HG02981 (cell line): Measurements from ENCODE around the gene GATB.

Source experiments
- ATAC-seq: cut with Tn5 transposase; IDR thresholded peaks from one replicate; pipeline ENCODE4 v1.9.1; 2021; ENCODE audit warnings: mild to moderate bottlenecking, moderate library complexity; ENCODE audit not compliant: unreplicated experiment

GATB gene, protein sequence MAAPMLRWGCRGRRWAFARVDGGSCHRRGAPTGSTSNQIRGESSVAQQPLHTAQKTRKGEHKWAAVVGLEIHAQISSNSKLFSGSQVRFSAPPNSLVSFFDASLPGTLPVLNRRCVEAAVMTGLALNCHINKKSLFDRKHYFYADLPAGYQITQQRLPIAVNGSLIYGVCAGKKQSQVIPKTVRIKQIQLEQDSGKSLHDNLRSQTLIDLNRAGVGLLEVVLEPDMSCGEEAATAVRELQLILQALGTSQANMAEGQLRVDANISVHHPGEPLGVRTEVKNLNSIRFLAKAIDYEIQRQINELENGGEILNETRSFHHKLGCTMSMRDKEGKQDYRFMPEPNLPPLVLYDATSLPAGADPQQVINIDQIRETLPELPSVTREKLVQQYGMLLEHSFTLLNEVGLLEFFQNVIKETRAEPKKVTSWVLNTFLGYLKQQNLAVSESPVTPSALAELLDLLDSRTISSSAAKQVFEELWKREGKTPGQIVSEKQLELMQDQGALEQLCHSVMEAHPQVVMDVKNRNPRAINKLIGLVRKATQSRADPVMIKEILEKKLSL

DNA sequence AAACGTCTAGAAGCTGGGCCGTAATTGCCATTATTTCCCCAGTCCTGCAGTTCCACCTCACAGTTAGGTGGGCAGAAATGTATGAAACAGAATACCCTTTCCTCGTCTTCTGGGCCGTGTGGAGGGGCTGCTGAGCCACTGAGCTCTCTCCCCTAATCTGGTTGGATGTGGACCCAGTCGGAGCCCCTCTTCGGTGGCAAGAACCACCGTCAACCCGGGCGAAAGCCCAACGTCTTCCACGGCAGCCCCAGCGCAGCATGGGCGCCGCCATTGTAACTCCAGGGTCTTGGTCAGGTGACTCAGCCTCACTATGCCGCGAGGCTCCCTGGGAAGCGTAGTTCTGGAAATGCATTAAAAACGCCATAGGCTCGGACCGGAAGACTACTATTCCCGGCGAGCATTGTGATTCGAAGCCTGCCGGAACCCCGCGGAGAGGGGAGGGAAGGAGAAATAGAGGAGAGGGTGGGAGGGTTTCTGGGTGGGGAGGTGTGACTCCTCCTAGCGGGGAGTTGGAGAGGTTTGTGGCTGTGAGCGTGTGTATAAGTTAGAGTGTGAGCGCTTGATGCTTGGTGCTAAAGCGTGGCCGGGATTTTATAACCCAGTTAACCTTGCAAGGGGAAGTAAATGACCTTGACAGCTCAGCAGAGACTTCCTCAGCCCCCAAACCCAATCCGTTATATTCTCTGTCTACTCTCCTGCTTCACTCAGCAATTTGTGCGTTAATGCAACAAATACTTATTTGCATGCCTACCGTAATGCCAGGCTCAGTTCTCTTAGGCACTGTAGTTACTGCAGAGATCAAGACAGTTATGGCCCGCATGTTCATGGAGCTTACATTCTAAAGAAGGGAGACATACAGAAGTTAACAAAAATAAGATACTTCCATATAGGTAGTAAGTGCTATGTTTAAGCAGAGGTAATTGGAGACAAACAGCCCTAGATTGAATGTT, at the start of gene GATB:
Gene GATB, minus strand, starts transcription at position 296 of the 950 bp plus-strand sequence. Its CDS starts 25 bp downstream, at position 271.
- peak; percentile 99 for ATAC-seq

DNA sequence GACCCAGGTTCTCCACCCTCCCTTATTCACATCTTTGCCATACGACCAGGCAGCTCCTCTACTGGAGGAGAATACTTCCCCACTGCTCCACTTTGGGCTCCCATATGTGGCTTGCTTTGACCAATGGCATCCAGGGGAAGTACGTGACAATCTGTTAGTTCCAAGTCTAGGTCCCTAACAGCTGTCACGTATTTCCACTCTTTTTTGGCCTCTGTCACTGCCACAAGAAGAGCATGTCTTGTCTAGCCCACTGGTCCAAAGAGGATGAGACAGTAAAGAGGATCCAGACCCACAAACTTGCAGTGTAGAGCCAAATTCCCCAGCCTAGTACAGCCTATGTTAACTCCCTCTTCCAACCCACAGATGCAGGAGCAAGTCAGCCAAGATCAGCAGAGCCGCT, 49.7 kb upstream of the GATB start:
- no peak for ATAC-seq

DNA sequence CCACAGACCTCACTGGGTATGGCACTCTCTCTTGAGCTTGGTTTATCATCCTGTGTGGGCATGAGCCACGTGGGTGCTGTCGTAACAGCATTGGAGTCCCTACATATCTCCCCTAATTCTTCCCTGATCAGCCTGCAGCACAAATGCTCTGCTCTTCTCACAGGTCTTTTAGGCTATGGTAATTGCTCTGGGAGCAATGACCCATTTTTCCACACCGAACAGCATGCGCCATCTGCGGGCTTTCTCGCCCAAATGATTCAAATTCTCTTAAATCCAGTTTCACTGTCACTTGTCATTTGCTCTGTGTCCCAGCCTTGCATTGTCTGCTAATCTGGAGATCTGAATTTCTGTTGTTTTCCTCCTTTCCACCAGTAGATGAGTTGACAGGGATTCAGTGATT, 48.9 kb upstream of the GATB start:
- no peak for ATAC-seq

DNA sequence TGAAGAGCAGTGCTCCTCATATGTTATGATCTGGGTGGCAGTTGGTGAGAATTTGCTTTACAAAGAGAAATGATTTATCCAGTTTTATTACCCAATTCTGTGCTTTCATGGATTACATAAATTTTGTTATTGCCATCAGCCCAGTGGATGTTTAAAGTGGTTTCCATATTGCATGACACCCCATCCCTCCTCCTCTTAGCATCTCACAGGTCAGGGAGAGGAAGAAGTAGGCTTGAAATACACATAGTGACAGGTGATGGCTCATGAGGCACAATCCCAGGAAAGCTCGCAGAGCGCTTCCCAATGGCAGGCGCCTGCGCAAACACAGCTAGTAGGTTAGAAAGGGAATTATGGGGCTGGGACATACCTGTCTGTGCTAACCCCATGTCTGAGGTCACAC, 47.7 kb upstream of the GATB start:
- ATAC-seq: no peak

DNA sequence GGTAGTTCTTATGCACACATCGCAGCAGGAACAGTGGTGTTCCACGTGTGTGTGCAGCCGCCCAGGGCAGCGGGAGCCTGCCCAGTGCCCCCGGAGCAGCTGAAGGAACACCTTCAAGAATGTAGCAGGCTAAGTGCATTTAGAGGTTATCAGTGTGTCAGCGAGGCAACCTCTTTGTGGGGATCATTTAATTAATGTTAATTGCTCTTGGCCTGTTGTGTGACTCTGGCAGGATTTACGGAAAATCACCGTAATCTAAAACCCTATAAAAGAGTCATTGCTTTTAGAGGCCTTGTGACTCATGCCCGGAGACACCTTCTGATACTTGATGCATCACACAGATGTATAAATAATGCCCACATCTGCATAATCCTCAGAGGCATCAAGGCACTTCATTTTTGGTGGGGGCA, 47.3 kb upstream of the GATB start:
- ATAC-seq: no peak

DNA sequence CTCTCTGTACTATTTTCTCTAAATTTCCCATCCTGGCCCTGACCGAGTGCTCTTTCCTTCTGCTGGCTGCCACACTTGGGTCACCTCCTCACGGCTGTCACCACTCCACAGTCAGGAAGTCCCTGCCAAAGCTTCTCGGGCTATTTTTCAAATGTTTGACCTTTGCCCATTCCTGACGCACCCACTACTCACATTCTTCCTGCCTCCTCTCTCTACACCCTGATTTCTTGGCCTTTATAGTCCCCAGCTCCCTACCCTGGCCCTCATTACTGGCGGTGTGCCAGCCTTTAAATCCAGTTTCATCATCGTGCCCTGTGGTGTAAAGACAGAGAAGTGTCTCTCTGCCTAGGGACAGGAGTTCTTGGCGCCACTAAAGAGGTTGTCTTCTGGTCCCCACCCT, 46.4 kb upstream of the GATB start:
- no peak for ATAC-seq

DNA sequence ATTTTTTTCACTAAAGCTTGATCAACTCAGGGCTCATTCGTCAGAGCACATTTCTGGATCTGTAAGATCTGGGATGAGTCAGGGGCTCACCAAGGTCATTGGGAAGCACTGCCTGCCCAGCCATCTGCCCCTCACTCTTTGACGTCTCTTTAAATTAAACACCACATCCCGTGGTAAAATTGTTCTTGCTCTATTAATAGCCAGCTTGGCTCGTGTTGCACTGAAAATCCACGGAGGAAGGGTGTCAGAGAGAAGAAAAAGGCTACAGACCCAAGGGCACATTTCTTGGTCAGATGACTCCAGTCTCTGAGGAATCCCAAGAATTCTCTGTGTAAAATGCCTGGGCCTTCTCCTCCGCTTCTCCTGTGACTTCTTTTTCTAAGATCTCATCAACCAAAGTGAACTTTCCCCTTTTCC, 45.7 kb upstream of the GATB start:
- no peak for ATAC-seq

DNA sequence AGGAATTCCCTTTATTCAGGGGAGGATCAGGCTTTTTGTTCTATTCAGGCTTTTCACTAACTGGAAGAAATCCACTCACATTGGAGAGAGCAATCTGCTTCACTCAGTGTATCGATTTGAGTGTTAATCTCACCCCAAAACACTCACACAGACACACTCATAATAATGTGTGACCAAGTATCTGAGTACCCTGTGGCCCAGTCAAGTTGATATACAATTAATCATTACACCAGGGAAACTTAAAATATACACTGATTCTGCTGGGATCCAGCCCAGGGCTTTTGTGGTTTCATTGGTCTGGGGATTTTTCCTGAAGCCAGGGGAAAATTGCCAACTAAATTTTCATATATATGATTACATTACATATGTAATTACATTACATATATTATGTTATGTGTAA, 44.0 kb upstream of the GATB start:
- ATAC-seq: no peak

DNA sequence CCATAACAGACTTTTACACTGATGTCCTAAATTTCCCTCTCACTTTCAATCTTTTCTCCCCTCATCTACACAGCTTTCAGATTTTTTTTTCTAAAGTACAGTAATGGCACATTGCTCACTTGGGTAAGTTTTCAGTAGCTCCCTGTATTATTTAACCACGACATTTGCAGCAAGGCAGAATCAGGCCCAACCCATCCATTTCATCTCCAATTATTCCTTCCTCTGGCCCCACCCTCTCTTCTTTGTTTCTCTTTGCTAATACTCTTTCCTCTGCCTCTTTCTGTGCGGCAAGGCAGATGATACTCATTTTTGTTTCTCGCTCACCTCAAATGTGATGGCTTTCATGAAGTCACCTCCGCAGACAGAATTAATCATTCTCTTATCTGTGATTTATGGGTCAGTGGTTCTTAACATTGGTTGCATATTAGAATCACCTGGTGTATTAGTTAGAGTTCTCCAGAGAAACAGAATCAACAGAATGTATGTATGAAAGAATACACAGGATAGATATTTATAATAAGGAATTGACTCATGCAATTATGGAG, 43.4 kb upstream of the GATB start:
- ATAC-seq: no peak

DNA sequence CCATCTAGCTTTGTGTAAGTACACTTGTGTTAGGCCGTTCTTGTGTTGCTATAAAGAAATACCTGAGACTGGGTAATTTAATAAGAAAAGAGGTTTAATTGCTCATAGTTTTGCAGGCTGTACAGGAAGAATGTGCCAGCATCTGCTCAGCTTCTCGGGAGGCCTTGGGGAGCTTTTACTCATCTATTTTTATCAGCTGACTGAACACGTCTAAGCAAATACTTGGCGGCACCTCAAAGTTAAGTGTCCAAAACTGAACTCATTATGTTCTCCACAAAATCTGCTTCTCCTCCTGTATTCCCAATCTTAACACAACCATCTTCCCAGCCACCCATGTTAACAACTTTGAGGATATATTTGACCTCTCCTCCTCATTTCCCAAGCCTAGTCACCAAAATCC, 42.4 kb upstream of the GATB start:
- no peak for ATAC-seq

DNA sequence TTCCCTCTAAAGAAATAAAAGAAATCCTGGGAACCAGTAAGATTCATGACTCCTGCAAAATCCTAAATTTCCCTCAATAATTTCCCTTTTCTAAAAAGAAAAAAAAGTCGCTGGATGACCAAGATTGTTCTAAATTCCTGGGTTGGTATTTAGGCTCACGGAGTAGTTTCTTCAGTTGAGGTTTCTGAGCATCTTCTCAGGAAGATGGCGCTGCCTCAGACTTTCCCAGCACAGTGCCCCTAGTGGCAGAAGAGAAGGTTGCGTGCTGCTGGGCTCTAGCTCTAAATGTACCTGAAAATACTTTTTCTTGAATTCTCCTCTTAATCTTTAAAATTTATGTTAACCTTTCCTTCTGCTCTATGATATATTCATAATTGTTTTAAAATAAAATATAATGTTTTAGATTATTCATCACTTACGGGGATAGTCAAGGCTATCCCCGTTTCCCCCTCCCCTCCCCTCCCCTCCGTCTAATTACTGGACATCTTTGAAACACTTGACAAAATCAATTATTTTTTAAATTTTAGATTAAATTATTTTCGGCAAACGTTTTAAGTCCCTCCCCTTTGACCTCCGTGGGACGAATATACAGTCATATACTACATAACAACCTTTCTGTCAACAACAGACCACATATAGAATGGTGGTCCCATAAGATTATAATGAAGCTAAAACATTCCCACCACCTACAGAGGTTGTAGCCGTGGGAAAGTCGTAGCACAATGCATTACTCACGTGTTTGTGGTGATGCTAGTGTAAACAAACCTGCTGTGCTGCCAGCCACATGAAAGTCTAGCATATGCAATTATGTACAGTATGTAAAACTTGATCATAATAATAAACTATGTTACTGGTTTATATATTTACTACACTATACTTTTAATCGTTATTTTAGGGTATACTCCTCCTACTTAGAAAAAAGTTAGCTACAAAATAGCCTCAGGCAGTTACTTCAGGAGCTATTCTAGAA, 41.0 kb upstream of the GATB start:
- no peak for ATAC-seq

DNA sequence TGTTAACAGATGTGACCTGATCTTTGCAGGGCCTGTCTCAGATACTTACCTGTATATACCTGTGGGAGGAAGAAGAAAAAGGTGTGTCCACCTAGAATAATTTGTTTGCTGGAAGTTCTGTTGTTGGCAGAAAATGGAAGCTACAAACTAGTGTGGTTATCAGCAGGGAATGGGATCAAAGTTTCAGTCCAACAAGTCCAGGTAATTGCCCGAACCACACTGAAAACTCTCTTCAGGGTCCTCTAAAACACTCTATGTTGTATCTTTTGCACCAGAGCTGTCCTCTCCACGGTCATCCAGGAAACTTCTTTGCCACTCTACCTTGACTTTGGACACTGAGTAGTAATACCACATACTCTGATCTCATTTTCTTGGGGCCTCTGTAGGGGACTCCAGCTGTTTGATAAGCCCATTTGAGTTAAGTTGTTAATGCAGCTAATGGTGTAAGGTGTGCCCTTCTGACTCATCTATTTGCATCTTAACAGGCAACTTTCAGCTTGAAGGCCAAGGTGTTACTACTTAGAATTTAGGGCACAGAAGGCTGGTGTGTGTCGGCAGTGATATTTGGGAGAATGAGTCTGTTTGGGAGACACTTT, 38.7 kb upstream of the GATB start:
- no peak for ATAC-seq

DNA sequence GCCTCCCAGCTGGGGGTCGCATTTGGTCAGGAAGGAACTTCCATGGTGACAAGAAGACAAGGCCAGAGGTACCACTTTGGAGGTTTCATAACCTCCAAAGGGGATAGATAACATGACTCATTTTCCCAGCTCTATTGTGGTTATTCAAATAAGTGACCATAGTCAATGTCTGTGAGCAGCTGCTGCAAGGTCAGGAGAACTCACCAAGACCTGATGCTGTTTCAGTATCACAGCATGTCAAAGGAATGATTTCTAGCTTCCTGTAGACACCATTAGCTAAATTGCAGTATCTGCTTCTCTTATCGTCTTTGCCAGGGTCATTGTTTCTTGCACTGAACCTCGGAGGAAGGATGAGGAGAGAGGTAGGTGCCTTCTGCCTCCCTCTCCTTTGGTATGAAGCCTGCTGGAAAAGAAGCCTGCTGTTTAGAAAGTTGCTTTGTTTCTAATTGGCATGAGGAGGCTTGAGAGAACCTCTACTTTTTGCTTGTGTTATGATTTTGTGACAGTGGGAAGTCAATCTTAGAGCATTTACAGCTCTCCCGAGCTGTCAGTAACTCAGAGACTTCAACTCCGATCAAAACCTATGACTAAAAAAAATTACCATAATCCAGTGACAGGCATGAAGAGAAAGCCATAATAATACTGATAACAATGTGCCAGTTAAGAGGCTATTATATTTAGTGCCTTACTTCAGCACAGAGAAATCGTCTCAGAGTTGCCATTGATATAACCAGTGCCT, 38.0 kb upstream of the GATB start:
- peak; percentile 84 for ATAC-seq

DNA sequence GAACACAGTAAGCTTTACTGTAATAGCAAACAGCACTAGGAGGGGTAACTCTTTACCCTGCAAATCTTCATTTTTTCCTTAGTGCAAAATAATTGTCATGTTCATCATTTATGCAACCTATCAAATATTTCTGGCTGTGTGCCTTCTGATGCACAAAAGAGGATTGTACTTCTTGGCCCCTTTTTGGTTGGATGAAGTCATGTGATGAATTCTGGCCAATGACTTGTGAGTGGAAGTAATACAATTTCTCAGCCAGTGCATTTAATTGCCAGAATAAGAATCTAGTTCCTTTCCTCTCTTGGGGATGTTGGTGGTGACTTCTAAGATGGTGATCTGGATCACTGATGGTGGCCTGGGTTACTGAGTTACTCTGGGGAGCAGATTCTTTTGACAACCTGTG, 37.0 kb upstream of the GATB start:
- ATAC-seq: no peak

DNA sequence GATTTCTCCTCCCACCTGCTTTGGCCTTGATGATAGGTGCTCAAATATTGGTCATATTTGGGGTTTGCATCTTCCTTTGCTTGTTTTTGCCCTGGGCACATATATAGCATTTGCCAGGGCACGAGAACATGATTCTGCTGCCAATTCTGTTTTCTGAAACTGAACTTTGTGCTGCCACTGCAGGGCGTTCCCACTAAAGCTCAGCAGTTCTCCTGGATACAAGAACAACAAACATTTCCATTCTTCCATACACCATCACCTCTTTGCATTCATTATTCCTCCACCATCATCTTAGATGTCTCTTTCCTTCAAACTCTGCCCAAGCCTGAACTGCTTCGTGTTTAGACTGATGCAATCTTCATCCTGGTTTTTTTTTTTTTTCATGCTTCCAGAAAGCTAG, 36.3 kb upstream of the GATB start:
- ATAC-seq: no peak

DNA sequence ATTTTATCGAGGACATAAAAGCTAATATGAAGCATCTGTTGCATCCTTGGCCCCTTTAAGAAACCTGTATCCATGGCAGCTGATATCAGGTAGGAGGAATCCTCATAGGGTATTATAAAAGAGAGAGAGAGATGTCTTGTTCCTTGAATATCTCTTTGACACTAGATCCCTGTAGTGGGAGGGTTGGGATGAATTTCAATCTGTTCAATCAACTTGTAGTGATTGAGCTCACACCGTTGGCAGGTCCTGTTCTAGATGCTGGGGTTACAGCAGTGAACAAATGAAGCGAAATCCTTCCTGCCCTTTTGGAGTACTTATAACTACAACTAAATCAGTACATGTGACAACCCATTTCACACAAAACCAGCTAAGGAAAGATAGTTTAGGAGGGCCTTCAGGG, 35.3 kb upstream of the GATB start:
- no peak for ATAC-seq

DNA sequence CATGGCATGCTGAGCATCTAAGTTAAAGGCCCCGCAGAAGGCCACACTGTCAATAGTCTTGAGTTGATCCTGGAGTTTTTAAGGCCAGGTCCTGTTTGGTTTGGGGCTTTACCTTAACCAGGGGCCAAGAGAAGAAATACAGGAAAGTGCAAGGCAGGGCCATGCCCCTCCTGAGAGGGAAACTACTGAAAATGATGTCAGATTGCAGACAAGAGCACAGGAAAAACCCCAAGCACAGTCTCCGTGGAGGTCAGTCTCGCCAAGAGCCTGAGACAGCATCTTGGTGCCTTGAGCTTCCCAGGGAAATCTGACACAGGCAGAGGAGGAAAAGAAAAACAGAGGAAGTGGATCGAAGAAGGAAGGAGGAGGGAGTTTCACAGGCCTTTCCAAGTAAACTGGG, 32.2 kb upstream of the GATB start:
- no peak for ATAC-seq

DNA sequence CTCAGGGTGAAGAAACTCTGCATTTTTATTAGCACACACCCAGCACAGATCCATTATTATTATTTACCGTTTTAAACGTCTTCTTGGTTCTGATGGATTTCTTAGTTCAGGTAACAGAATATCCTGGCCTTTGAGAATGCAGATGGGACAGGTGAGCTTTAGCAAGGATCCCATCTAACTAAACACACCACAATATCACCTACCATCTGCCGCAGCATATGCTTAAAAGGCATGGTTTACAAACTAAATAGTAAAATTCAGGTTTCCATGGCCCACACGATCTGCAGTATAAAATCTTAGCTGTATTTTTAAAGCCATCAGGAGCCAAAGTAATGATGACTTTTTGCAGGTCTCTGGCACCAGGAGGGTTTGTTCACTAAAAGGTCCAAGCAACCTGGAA, 31.7 kb upstream of the GATB start:
- no peak for ATAC-seq

DNA sequence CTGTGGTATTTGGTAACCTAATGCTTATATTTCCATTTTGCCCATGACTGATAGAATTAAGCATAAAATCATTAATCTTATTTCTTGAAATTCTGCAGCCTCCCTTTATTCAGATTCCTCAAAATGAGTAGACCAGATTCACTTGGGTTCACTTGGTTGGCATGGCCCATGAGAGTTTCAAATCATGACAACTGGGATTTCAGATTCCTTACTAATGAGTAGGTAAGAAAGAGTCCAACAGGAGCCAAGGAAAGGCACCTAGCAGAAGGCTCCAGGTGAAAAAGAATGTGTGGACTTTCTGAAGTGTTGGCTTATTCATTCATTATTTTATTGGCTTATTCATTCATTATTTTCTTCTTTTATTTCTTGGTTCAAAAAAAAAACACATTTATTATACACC, 27.2 kb upstream of the GATB start:
- no peak for ATAC-seq
